Measurements from ENCODE around the gene SPRTN. TPM values are rescaled to one million over a fixed set of nuclear protein-coding genes. Genes with fewer than 3 reads are reported as not detected.

SPRTN gene
- total RNA-seq, 1 experiment from 2014 or later, result 14.9 TPM

DNA sequence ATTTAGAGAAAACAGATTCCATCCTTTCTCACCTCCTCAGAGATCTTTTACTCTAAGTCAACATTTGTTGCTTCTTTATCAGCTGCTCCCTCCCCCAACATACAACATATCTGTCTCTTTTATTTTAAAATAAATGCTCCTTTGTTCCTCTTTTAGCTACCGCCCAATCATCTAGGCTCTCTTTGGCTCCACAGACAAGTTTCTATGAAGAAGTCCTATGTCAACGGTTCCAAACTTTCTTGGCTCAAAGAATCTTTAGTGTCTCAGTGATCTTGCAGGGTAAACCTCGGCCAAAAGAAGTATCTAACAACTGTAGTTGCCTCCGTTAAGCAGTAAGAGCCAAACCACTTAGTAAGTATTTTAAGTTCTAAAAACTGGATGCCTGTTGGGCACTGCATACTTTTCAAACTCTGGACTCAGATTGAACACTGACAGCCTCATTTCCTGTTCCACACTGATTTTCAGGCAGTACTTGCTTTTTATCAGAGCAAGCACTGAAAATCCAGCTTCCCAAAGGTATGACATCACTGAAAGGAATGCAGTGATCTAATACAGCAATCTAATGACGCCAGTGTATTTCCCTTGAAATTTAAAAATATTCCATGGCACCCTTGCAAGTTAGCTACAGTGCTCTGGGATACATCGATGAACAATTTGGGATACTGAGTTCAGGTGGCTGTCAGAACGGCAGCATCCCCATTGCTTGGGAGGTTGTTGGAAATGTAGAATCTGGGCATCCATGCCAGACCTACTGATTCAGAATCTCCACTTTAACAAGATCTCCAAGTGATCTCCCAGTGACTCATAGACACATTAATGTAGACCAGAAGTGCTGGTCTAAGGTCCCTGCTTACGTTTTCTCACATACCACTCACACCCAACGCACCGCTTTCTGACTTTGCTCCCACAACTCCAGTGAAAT, 57.2 kb downstream of the SPRTN start:
- Histone ChIP-seq H3K27me3 (ENCODE audit: insufficient read depth, low read length) (no peaks in the 10 kb centered on the region), H3K79me2 (ENCODE audit: insufficient read depth, low read length) (peaks cover 98% of the 10 kb centered on the region), H3K9me2 (ENCODE audit: insufficient read depth) (no peaks in the 10 kb centered on the region), H3K4me3 (replicated peaks in 1 of 2; ENCODE audit: low read depth in 1 of 2, low read length in 2 of 2) (peak overlapping the region in 1 of 2 experiments; percentile 21; a peak in 2 of 4 replicates), H4K20me1 (ENCODE audit: insufficient read depth) (peaks cover 13% of the 10 kb centered on the region; the same call in 1 of the 2 replicates), H3K27ac (ENCODE audit: low read depth, low read length) (peak overlapping the region; percentile 55; the same call in 1 of the 2 replicates), H2AFZ (ENCODE audit: low read depth, low read length, poor library complexity, severe bottlenecking) (no peak overlapping the region), H3K4me2 (ENCODE audit: low read length) (peak overlapping the region; percentile 74), H3K36me3 (ENCODE audit: control insufficient read depth in 1 of 2, insufficient read depth in 2 of 2, low read length in 2 of 2) (no peaks in the 10 kb centered on the region; a peak in 1 of 4 replicates), H3K9ac (ENCODE audit: low read length) (peak overlapping the region; percentile 23), H3K9me3 (ENCODE audit: control insufficient read depth in 1 of 2, insufficient read depth in 1 of 2, low read depth in 1 of 2, low read length in 2 of 2) (no peaks in the 10 kb centered on the region), H3K4me1 (ENCODE audit: control insufficient read depth in 1 of 2, insufficient read depth in 2 of 2, low read length in 2 of 2) (peaks cover 28 to 70% of the 10 kb centered on the region in 2 experiments)
- ATAC-seq (peak; percentile 86), DNase-seq (ENCODE audit: low read depth, low spot score) (peak; percentile 79)
- no TSS peak for BruUV-seq (replicated peaks)
- POLR2A ChIA-PET, result no interaction called here
- CTCF ChIA-PET, result no interaction called here
- RAD21 ChIA-PET (ENCODE audit: low non-redundant PET in 1 of 2, low total read pairs in 2 of 2, uncharacterized antibody in 2 of 2, unreplicated experiment in 2 of 2), result no interaction called here
- TF ChIP-seq EZH2 (IDR thresholded peaks at IDR 0.05), result no peak
- TF ChIP-seq POLR2AphosphoS5 (IDR thresholded peaks at IDR 0.05; ENCODE audit: low read depth, low read length), result no peak
- no peak for TF ChIP-seq ELF1 (IDR thresholded peaks at IDR 0.05; ENCODE audit: borderline replicate concordance, low read depth)
- TF ChIP-seq FOSL1 (IDR thresholded peaks at IDR 0.05; ENCODE audit: low read depth), result peak; percentile 81
- peak; percentile 85 for TF ChIP-seq ATF3 (IDR thresholded peaks at IDR 0.05)
- TF ChIP-seq, protein P1, sequence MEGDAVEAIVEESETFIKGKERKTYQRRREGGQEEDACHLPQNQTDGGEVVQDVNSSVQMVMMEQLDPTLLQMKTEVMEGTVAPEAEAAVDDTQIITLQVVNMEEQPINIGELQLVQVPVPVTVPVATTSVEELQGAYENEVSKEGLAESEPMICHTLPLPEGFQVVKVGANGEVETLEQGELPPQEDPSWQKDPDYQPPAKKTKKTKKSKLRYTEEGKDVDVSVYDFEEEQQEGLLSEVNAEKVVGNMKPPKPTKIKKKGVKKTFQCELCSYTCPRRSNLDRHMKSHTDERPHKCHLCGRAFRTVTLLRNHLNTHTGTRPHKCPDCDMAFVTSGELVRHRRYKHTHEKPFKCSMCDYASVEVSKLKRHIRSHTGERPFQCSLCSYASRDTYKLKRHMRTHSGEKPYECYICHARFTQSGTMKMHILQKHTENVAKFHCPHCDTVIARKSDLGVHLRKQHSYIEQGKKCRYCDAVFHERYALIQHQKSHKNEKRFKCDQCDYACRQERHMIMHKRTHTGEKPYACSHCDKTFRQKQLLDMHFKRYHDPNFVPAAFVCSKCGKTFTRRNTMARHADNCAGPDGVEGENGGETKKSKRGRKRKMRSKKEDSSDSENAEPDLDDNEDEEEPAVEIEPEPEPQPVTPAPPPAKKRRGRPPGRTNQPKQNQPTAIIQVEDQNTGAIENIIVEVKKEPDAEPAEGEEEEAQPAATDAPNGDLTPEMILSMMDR (IDR thresholded peaks at IDR 0.05 in 2 of 3, conservative IDR thresholded peaks at IDR 0.05 in 1 of 3; ENCODE audit: borderline replicate concordance in 1 of 3, insufficient read depth in 1 of 3, low read depth in 2 of 3, low read length in 2 of 3), result no peak
- no peak for TF ChIP-seq REST (IDR thresholded peaks at IDR 0.05; ENCODE audit: low read depth)
- no peak for TF ChIP-seq RAD21 (IDR thresholded peaks at IDR 0.05; ENCODE audit: low read depth)
- TF ChIP-seq CEBPB (IDR thresholded peaks at IDR 0.05; ENCODE audit: low read depth), result peak; percentile 35; the same call in 1 of the 2 replicates
- TF ChIP-seq SRF (IDR thresholded peaks at IDR 0.05; ENCODE audit: low read depth), result peak; percentile 36; the same call in 1 of the 2 replicates
- TF ChIP-seq POLR2A (IDR thresholded peaks at IDR 0.05; ENCODE audit: borderline replicate concordance, extremely low read depth, insufficient read depth, insufficient read length), result no peak
- peak; percentile 61 for TF ChIP-seq SP1 (IDR thresholded peaks at IDR 0.05; ENCODE audit: low read depth)
- TF ChIP-seq CBX3 (IDR thresholded peaks at IDR 0.05; ENCODE audit: low read depth), result 0 out of 2 replicates have a peak, but pooled peaks have one; percentile 16
- peak; percentile 65 for TF ChIP-seq JUND (IDR thresholded peaks at IDR 0.05)
- no peak for TF ChIP-seq EZH2phosphoT487 (IDR thresholded peaks at IDR 0.05; ENCODE audit: borderline replicate concordance)
- TF ChIP-seq TCF7L2 (IDR thresholded peaks at IDR 0.05; ENCODE audit: borderline replicate concordance, extremely low read depth, insufficient read depth, insufficient read length), result no peak
- no peak for TF ChIP-seq YY1 (IDR thresholded peaks at IDR 0.05; ENCODE audit: extremely low read depth, insufficient replicate concordance, low read depth, low read length)
- intact Hi-C loops (cut with micrococcal nuclease), result loop anchor here (1.0 kb wide), 1 partner anchor 27 kb away; the partner anchor contains the start of gene EGLN1
